GM20000 (cell line): ENCODE data around the gene MIR17HG.
A peak's percentile ranks its signal among the peaks of the same experiment; 100 is the strongest.

Experiments used
- DNase-seq: peaks from one replicate; pipeline ENCODE4 v3.0.0; 2012; ENCODE audit warnings: low spot score
- CTCF ChIP-seq: IDR thresholded peaks from 2 replicates; pipeline ENCODE4 v1.5.1; 2012; ENCODE audit warnings: mild to moderate bottlenecking, control low read depth; ENCODE audit errors: extremely low read depth, missing control alignments

Gene MIR17HG

GRCh38 chr13:91308299-91308698 is 39.2 kb upstream of the MIR17HG start:
- DNase-seq, result peak; percentile 11
- TF ChIP-seq CTCF, result peak; percentile 27

DNA sequence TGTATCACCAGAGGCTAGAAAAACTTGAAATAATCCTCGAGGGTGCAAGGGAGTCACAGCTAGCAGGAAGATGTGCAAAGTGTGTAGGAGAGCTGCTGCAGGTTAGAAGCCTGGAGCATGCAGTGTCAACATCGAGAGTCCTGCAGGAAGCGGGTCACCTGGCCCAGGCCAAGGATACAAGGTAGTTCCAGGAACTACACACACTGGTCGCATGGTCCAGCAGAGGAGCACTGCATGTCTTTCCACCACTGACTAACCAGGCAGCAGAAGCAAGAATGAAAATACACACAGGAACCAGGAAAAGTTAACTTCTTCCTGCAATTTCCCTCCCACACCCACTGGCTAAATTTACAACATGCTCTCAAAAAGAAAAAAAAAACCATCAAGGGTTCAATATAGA is 36.0 kb upstream of the MIR17HG start:
- no peak for TF ChIP-seq CTCF
- DNase-seq, result no peak

DNA sequence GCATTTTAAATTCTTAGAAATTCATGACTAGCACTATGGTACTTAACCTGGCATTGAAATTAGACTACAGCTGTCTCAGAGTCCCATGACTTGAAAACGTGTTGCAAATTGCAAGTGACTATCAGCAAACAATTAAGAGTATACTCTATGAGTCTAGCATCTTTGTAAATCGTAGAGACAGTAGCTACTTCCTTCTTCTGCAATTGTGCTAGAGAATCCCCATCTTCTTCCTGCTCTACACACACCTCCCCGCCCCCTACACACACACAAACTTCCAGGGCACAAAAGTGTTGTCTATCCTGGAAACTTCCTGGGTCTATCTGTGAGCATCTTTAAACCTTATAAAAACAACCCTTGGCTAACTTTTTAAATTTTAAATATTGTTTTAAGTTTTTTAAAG is 35.2 kb upstream of the MIR17HG start:
- no peak for DNase-seq
- no peak for TF ChIP-seq CTCF

GRCh38 chr13:91313103-91313502 is 34.4 kb upstream of the MIR17HG start:
- TF ChIP-seq CTCF, result peak; percentile 49
- DNase-seq, result peak; percentile 17

DNA sequence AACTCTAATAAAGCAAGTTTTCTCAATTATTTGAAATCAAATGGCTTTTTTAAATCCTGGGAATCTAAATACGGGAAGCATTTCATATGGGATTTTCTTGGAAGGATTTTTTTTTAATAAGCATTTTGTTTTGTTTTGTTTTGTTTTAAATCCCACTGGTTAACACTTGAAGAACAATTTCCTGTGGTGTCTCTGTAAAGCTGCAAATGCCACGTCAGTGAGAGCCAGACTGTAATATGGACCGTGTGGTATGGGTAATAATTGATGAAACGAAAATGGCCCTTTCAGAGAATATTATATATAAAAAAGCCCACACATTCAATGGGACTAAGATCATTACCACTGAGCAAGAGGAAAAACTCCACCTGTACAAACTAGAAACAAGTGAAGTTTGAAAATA is 33.9 kb upstream of the MIR17HG start:
- TF ChIP-seq CTCF, result no peak
- DNase-seq, result no peak

GRCh38 chr13:91314888-91315287 is 32.6 kb upstream of the MIR17HG start:
- no peak for DNase-seq
- no peak for TF ChIP-seq CTCF

- no peak for TF ChIP-seq CTCF
- DNase-seq, result no peak
Observed at GRCh38 chr13:91318886-91319285, 28.6 kb upstream of the MIR17HG start.
